ENCODE results near the gene CCDC92. TPM values are rescaled to one million over a fixed set of nuclear protein-coding genes. Genes with fewer than 3 reads are reported as not detected.

Gene CCDC92
- total RNA-seq, 2 donors from 2014 or later: 34.4 to 39.2 TPM

- no peak overlapping the region for H3K27ac ChIP-seq
- no peaks in the 10 kb centered on the region for H3K27me3 ChIP-seq
- H3K4me1 ChIP-seq: peaks cover 0 to 42% of the 10 kb centered on the region in 2 donors
- TF ChIP-seq, protein P1, sequence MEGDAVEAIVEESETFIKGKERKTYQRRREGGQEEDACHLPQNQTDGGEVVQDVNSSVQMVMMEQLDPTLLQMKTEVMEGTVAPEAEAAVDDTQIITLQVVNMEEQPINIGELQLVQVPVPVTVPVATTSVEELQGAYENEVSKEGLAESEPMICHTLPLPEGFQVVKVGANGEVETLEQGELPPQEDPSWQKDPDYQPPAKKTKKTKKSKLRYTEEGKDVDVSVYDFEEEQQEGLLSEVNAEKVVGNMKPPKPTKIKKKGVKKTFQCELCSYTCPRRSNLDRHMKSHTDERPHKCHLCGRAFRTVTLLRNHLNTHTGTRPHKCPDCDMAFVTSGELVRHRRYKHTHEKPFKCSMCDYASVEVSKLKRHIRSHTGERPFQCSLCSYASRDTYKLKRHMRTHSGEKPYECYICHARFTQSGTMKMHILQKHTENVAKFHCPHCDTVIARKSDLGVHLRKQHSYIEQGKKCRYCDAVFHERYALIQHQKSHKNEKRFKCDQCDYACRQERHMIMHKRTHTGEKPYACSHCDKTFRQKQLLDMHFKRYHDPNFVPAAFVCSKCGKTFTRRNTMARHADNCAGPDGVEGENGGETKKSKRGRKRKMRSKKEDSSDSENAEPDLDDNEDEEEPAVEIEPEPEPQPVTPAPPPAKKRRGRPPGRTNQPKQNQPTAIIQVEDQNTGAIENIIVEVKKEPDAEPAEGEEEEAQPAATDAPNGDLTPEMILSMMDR (IDR thresholded peaks at IDR 0.05): no peak
- H3K9me3 ChIP-seq: no peaks in the 10 kb centered on the region
- no peak for DNase-seq (ENCODE audit: low spot score)
- H3K36me3 ChIP-seq: peaks cover 24% of the 10 kb centered on the region
- H3K4me3 ChIP-seq: no peak overlapping the region
Observed at GRCh38 chr12:123946152-123946515, 26.5 kb downstream of the CCDC92 start.

- peaks cover 31% of the 10 kb centered on the region for H3K36me3 ChIP-seq
- peaks cover 0 to 36% of the 10 kb centered on the region in 2 donors for H3K4me1 ChIP-seq
- no peak overlapping the region for H3K27ac ChIP-seq
Observed at GRCh38 chr12:123945287-123946151, 27.1 kb downstream of the CCDC92 start.

DNA sequence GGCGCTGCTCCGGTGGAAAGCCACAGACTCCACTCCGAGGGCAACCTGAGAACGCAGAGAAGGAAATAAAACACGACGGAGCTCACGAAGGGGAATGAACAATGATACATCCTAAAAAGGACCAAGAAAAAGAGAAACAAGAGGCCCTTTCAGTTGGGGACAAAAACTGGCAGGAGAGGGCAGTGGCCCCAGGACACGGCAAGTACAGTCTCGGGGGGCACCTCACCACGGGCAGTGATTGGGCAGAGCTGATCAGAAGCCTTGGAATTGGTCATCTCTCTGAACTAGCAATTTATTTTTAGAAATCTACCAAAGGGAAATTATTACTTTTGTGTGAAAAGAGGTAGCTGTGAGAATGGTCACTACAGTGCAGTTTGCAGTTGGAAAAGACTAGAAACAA lies 27.9 kb downstream of the CCDC92 start:
- Histone ChIP-seq H3K36me3 (peaks cover 39% of the 10 kb centered on the region), H3K27me3 (no peaks in the 10 kb centered on the region), H3K27ac (no peak overlapping the region), H3K4me3 (no peak overlapping the region), H3K4me1 (peaks cover 0 to 27% of the 10 kb centered on the region in 2 donors), H3K9me3 (no peaks in the 10 kb centered on the region)
- DNase-seq (ENCODE audit: low spot score): no peak
- TF ChIP-seq, protein P1 (IDR thresholded peaks at IDR 0.05): no peak

More at GRCh38 chr12:123945287-123946151, 27.1 kb downstream of the CCDC92 start:
- Histone ChIP-seq H3K4me3 (no peak overlapping the region), H3K27me3 (no peaks in the 10 kb centered on the region), H3K9me3 (no peaks in the 10 kb centered on the region)
- TF ChIP-seq, protein P1 (IDR thresholded peaks at IDR 0.05): no peak
- no peak for DNase-seq (ENCODE audit: low spot score)

GRCh38 chr12:123943816-123944215 lies 28.8 kb downstream of the CCDC92 start:
- TF ChIP-seq, protein P1 (IDR thresholded peaks at IDR 0.05): no peak
- H3K27me3 ChIP-seq: no peaks in the 10 kb centered on the region
- no peak overlapping the region for H3K4me3 ChIP-seq
- H3K9me3 ChIP-seq: no peaks in the 10 kb centered on the region
- peaks cover 42% of the 10 kb centered on the region for H3K36me3 ChIP-seq
- DNase-seq (ENCODE audit: low spot score): no peak
- H3K27ac ChIP-seq: no peak overlapping the region
- peaks cover 0 to 20% of the 10 kb centered on the region in 2 donors for H3K4me1 ChIP-seq

DNA sequence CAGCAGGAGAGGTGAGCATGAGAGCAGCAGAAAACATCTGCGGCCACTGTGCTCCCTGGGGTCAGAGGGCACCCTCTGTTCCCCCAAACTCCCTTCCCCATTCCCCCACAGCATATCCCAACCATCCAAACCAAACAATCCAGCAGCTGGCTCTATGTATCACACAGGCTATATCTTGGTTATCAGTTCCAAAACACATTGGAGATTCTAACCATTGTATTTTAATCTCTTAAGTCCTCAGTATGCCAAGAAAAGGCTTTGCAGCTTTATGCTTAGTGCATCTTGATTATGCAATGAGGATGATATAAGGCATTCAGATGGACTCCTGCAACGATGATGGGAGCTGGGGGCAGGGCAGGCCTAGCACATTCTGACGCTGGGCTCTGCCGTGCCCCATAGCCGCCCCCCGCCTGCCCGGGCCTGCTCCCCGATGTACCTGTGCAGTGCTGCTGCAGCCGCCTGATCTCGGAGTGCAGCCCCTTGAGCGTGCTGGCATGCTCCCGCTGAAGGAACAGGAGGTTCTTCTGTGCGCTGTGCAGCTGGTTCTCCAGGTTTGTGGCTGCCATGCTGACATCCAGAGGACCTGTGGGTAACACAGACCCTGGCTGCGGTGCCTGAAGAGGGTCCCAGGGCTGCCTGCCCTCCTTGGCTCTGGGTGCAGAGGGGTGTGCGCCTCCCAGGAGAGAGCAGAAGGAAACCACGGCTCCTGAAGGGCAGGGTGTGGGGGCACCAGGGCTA lies 29.6 kb downstream of the CCDC92 start:
- Histone ChIP-seq H3K27ac (no peak overlapping the region), H3K36me3 (peaks cover 42% of the 10 kb centered on the region), H3K27me3 (no peaks in the 10 kb centered on the region), H3K4me3 (no peak overlapping the region), H3K4me1 (peaks cover 0 to 16% of the 10 kb centered on the region in 2 donors), H3K9me3 (no peaks in the 10 kb centered on the region)
- no peak for DNase-seq (ENCODE audit: low spot score)
- TF ChIP-seq, protein P1 (IDR thresholded peaks at IDR 0.05): no peak

Data from right atrium auricular region (tissue), 2 donors.